BE2C (cell line): ENCODE results near the gene MFSD8. TPM values are rescaled to one million over a fixed set of nuclear protein-coding genes. Genes with fewer than 3 reads are reported as not detected.
"Not testable (repeated sequence)": the region's sequence is repeated elsewhere in the genome, so short reads cannot be mapped to it uniquely, and the experiment has no call there.

ENCODE experiments used
- DNase-seq: peaks from one replicate; pipeline ENCODE4 v3.0.0-alpha.2; 2020
- H3K27me3 ChIP-seq: fragments of 250-450 bp; sonication (Bioruptor Pico); 2 replicates; pipeline ENCODE4 v1.5.1; 2020; ENCODE audit warnings: mild to moderate bottlenecking
- H3K36me3 ChIP-seq: fragments of 250-450 bp; sonication (Bioruptor Pico); 2 replicates; pipeline ENCODE4 v1.5.1; 2020; ENCODE audit warnings: mild to moderate bottlenecking
- H3K4me1 ChIP-seq: fragments of 250-450 bp; sonication (Bioruptor Pico); 2 replicates; pipeline ENCODE4 v1.5.1; 2020
- H3K4me3 ChIP-seq: 2 replicates; pipeline ENCODE4 v1.5.1; 2011; ENCODE audit warnings: low read depth, low read length
- H3K9me3 ChIP-seq: fragments of 250-450 bp; sonication (Bioruptor Pico); 2 replicates; pipeline ENCODE4 v1.5.1; 2020
- CTCF ChIP-seq: IDR thresholded peaks from 2 replicates; pipeline ENCODE4 v1.5.1; 2012; ENCODE audit warnings: mild to moderate bottlenecking, low read depth, low read length
- polyA plus RNA-seq: library from polyadenylated mRNA; unstranded; fragments of >200 nt; gene quantifications from one replicate; pipeline ENCODE4 v1.2.1, GENCODE V29; 2012; ENCODE audit warnings: low read depth, missing spikeins; ENCODE audit not compliant: insufficient read length, insufficient read depth

The MFSD8 gene
- polyA plus RNA-seq: 15.1 TPM

- H3K27me3 ChIP-seq: no peaks in the 10 kb centered on the region
- H3K9me3 ChIP-seq: no peaks in the 10 kb centered on the region
- peak; percentile 99 for DNase-seq
- peak within 1 kb of the TSS; percentile 98 for H3K4me3 ChIP-seq
- no peaks in the 10 kb centered on the region for H3K36me3 ChIP-seq
- peaks cover 5% of the 10 kb centered on the region for H3K4me1 ChIP-seq
- TF ChIP-seq CTCF: peak; percentile 38
These were observed at the start of gene MFSD8, which contains the start of gene ABHD18 for GRCh38 chr4:127965062-127965802. MFSD8 (minus strand) TSS chr4:127965173; CDS start chr4:127965133, 40 bp downstream. ABHD18 (plus strand) TSS chr4:127965406; CDS start chr4:127982956, 17,550 bp downstream.

GRCh38 chr4:128009428-128009827 lies 44.5 kb upstream of the MFSD8 start:
- H3K9me3 ChIP-seq: no peaks in the 10 kb centered on the region
- peaks cover 3% of the 10 kb centered on the region; the same call in 1 of the 2 replicates for H3K36me3 ChIP-seq
- no peak for TF ChIP-seq CTCF
- H3K4me1 ChIP-seq: no peaks in the 10 kb centered on the region
- DNase-seq: no peak
- H3K27me3 ChIP-seq: no peaks in the 10 kb centered on the region
- H3K4me3 ChIP-seq: no peak overlapping the region

GRCh38 chr4:128006592-128006991 lies 41.6 kb upstream of the MFSD8 start:
- Histone ChIP-seq H3K9me3 (no peaks in the 10 kb centered on the region), H3K27me3 (no peaks in the 10 kb centered on the region), H3K4me3 (no peak overlapping the region), H3K36me3 (no peaks in the 10 kb centered on the region), H3K4me1 (no peaks in the 10 kb centered on the region)
- no peak for TF ChIP-seq CTCF
- DNase-seq: no peak

GRCh38 chr4:127997534-127998388 lies 32.8 kb upstream of the MFSD8 start:
- no peak for TF ChIP-seq CTCF
- H3K36me3 ChIP-seq: no peaks in the 10 kb centered on the region
- DNase-seq: no peak

GRCh38 chr4:127996521-127996920 lies 31.5 kb upstream of the MFSD8 start:
- not testable (repeated sequence) for H3K4me3 ChIP-seq, H3K36me3 ChIP-seq, H3K9me3 ChIP-seq, DNase-seq, H3K27me3 ChIP-seq, H3K4me1 ChIP-seq

More at GRCh38 chr4:127997534-127998388, 32.8 kb upstream of the MFSD8 start:
- H3K4me3 ChIP-seq: no peak overlapping the region
- no peaks in the 10 kb centered on the region for H3K27me3 ChIP-seq
- no peaks in the 10 kb centered on the region for H3K9me3 ChIP-seq
- H3K4me1 ChIP-seq: no peaks in the 10 kb centered on the region

GRCh38 chr4:127995776-127996175 lies 30.8 kb upstream of the MFSD8 start:
- Histone ChIP-seq H3K36me3 (no peaks in the 10 kb centered on the region), H3K4me3 (no peak overlapping the region), H3K27me3 (no peaks in the 10 kb centered on the region), H3K4me1 (no peaks in the 10 kb centered on the region), H3K9me3 (no peaks in the 10 kb centered on the region)
- DNase-seq: no peak
- TF ChIP-seq CTCF: no peak
